GM12891 (cell line): ENCODE measurements around the gene BAIAP3.

Experiments used
- POLR2A ChIP-seq: IDR thresholded peaks from 2 replicates; pipeline ENCODE4 v1.6.1; 2011; ENCODE audit warnings: low read depth, low read length, control low read depth
- POLR2AphosphoS5 ChIP-seq: IDR thresholded peaks from 2 replicates; pipeline ENCODE4 v1.6.1; 2011; ENCODE audit warnings: low read depth, low read length, control low read depth
- TAF1 ChIP-seq: IDR thresholded peaks from 2 replicates; pipeline ENCODE4 v1.6.1; 2011; ENCODE audit warnings: low read depth, low read length, control low read depth

- TF ChIP-seq POLR2A (no peak; the same call in 1 of the 2 replicates), POLR2AphosphoS5 (no peak), TAF1 (no peak)
These were observed 7.1 kb upstream of the BAIAP3 start for GRCh38 chr16:1326391-1326790.
